ENCODE measurements around the gene LUC7L3.

- no peak for TF ChIP-seq CTCF (tag by site-specific recombination; IDR thresholded peaks at IDR 0.05)
- no peak for TF ChIP-seq MZF1 (tag by site-specific recombination; IDR thresholded peaks at IDR 0.05; ENCODE audit: borderline replicate concordance)
- TF ChIP-seq ZNF248 (tag by site-specific recombination; IDR thresholded peaks at IDR 0.05), result no peak
These were observed 8.8 kb upstream of the LUC7L3 start for GRCh38 chr17:50710650-50711049.
